CD14-positive monocyte (primary cell): ENCODE results near the gene LETMD1. TPM values are rescaled to one million over a fixed set of nuclear protein-coding genes. Genes with fewer than 3 reads are reported as not detected.

Source experiments
- DNase-seq, 3 donors: peaks; one replicate each; pipeline ENCODE4 v3.0.0-alpha.2; 2011 to 2022
- H2AFZ ChIP-seq: 2 replicates; pipeline ENCODE4 v1.6.0; 2012; ENCODE audit warnings: mild to moderate bottlenecking, low read depth, low read length, inconsistent platforms; ENCODE audit not compliant: insufficient read depth, poor library complexity, severe bottlenecking
- H3K27ac ChIP-seq, 2 donors: 1 replicate in 1 of 2; 2 replicates in 1 of 2; pipeline ENCODE4 v1.5.1; 2012 to 2013; ENCODE audit warnings: low read length in 2 of 2, control low read depth in 1 of 2, inconsistent platforms in 1 of 2, low read depth in 1 of 2, mild to moderate bottlenecking in 1 of 2
- H3K27me3 ChIP-seq, 2 donors: one replicate each; pipeline versions ENCODE4 v1.6.0 to v1.6.1; 2011 to 2013; ENCODE audit warnings: low read length in 2 of 2; ENCODE audit not compliant: control insufficient read depth in 2 of 2, insufficient read depth in 2 of 2
- H3K36me3 ChIP-seq, 2 donors: replicated peaks in 1 of 2; 1 replicate in 1 of 2; 2 replicates in 1 of 2; pipeline versions ENCODE4 v1.5.1 to v1.6.1; 2012 to 2013; ENCODE audit warnings: low read length in 2 of 2, control low read depth in 1 of 2, inconsistent platforms in 1 of 2, mild to moderate bottlenecking in 1 of 2; ENCODE audit not compliant: insufficient read depth in 2 of 2, control insufficient read depth in 1 of 2
- H3K4me1 ChIP-seq, 2 donors: 1 replicate in 1 of 2; 2 replicates in 1 of 2; pipeline versions ENCODE4 v1.5.1 to v1.6.1; 2012 to 2013; ENCODE audit warnings: low read length in 2 of 2, control low read depth in 1 of 2, inconsistent platforms in 1 of 2, mild to moderate bottlenecking in 1 of 2, moderate library complexity in 1 of 2; ENCODE audit not compliant: insufficient read depth in 2 of 2, control insufficient read depth in 1 of 2
- H3K4me2 ChIP-seq: replicated peaks from 2 replicates; pipeline ENCODE3; 2012; ENCODE audit warnings: low read length, moderate library complexity, mild to moderate bottlenecking; ENCODE audit not compliant: poor library complexity, severe bottlenecking; ENCODE audit errors: extremely low read depth
- H3K4me3 ChIP-seq, 3 experiments: fragments of 200-600 bp in 1 of 3; sonication (generic) in 1 of 3; replicated peaks in 1 of 3; 1 replicate in 2 of 3; 2 replicates in 1 of 3; pipeline ENCODE4 v1.5.1; 2011 to 2013; ENCODE audit warnings: low read length in 3 of 3, mild to moderate bottlenecking in 3 of 3, control low read depth in 2 of 3, low read depth in 2 of 3, inconsistent platforms in 1 of 3, moderate library complexity in 1 of 3
- H3K79me2 ChIP-seq: 2 replicates; pipeline ENCODE4 v1.6.0; 2012; ENCODE audit warnings: mild to moderate bottlenecking, control low read depth, inconsistent platforms, low read length, moderate library complexity; ENCODE audit not compliant: insufficient read depth
- H3K9ac ChIP-seq: 2 replicates; pipeline ENCODE4 v1.6.0; 2017; ENCODE audit warnings: low read length, mild to moderate bottlenecking; ENCODE audit not compliant: insufficient read depth, poor library complexity, severe bottlenecking
- H3K9me3 ChIP-seq, 2 donors: replicated peaks in 1 of 2; 1 replicate in 1 of 2; 2 replicates in 1 of 2; pipeline versions ENCODE4 v1.5.1 to v1.6.1; 2012 to 2013; ENCODE audit warnings: low read length in 2 of 2, control low read depth in 1 of 2; ENCODE audit not compliant: control insufficient read depth in 1 of 2, insufficient read depth in 1 of 2
- H4K20me1 ChIP-seq: 2 replicates; pipeline ENCODE4 v1.6.0; 2012; ENCODE audit warnings: mild to moderate bottlenecking, low read length, control low read depth, moderate library complexity; ENCODE audit not compliant: insufficient read depth
- H3K27ac Mint-ChIP-seq, 7 donors: one replicate each; pipeline ENCODE4 v1.8.0; 2020; ENCODE audit warnings: mild to moderate bottlenecking in 7 of 7, mixed read lengths in 7 of 7, moderate library complexity in 6 of 7, inconsistent platforms in 2 of 7
- H3K27me3 Mint-ChIP-seq, 3 donors: one replicate each; pipeline ENCODE4 v1.8.0; 2021 to 2022; ENCODE audit warnings: low read depth in 3 of 3, mild to moderate bottlenecking in 3 of 3, mixed read lengths in 3 of 3, moderate library complexity in 3 of 3, inconsistent platforms in 1 of 3
- H3K36me3 Mint-ChIP-seq, 2 donors: one replicate each; pipeline ENCODE4 v1.8.0; 2020; ENCODE audit warnings: mixed read lengths in 2 of 2, inconsistent platforms in 1 of 2, mild to moderate bottlenecking in 1 of 2
- H3K4me1 Mint-ChIP-seq: one replicate; pipeline ENCODE4 v1.8.0; 2020; ENCODE audit warnings: mild to moderate bottlenecking, mixed read lengths
- H3K4me3 Mint-ChIP-seq, 2 donors: one replicate each; pipeline ENCODE4 v1.8.0; 2020; ENCODE audit warnings: mild to moderate bottlenecking in 2 of 2, mixed read lengths in 2 of 2, moderate library complexity in 1 of 2
- H3K9me3 Mint-ChIP-seq, 7 donors: one replicate each; pipeline ENCODE4 v1.8.0; 2020 to 2022; ENCODE audit warnings: mixed read lengths in 7 of 7, mild to moderate bottlenecking in 6 of 7, moderate library complexity in 6 of 7, inconsistent platforms in 2 of 7
- CTCF ChIP-seq: fragments of 200-600 bp; IDR thresholded peaks from one replicate; pipeline ENCODE4 v1.8.0; 2022; ENCODE audit warnings: antibody characterized with exemption, mild to moderate bottlenecking
- WGBS: methylation state at CpG from one replicate; pipeline ENCODE4 v1.1.5; 2013; ENCODE audit warnings: missing lambda C conversion rate; ENCODE audit not compliant: insufficient coverage; 5-methylcytosine and 5-hydroxymethylcytosine counted together
- intact Hi-C, 2 donors: fragments of 100-400 bp; cut with micrococcal nuclease; formaldehyde crosslinking; loops; one replicate each; pipeline versions ENCODE4 v1.15.0 to v1.15.1; 2023
- polyA plus RNA-seq, 3 donors: library from polyadenylated mRNA; depleted of rRNA in 1 of 3; unstranded in 2 of 3; stranded (reverse) in 1 of 3; fragments of 300-500 nt in 2 of 3; fragments of >200 nt in 1 of 3; fragmentation: Illumina TruSeq in 2 of 3; gene quantifications; 1 replicate in 2 of 3; 2 replicates in 1 of 3; pipeline ENCODE4 v1.2.3, GENCODE V29; 2012 to 2021

The LETMD1 gene
- polyA plus RNA-seq, 3 donors = 13.2 to 95.6 (median 16.8) TPM

- intact Hi-C loops = loop anchor here in 1 of 2 donors (2.0 kb wide), 1 partner anchor 16 kb away; no protein-coding TSS in a partner anchor
- Histone ChIP-seq H3K36me3 (peaks cover 28 to 41% of the 10 kb centered on the region in 2 donors), H3K79me2 (peaks cover 63% of the 10 kb centered on the region), H4K20me1 (peaks cover 28% of the 10 kb centered on the region), H3K4me2 (peak overlapping the region; percentile 80), H3K4me1 (peaks cover 22 to 31% of the 10 kb centered on the region in 2 donors), H3K27ac (peak overlapping the region; percentile 54 to 90), H3K9ac (peak overlapping the region; percentile 34), H3K4me3 (peak overlapping the region; percentile 20 to 74 (median 59)), H2AFZ (peak overlapping the region; percentile 59), H3K9me3 (no peaks in the 10 kb centered on the region), H3K27me3 (no peaks in the 10 kb centered on the region)
- TF ChIP-seq CTCF = no peak
- WGBS = 6% methylated on average over 8 of the region's 8 CpGs
- Mint-ChIP-seq H3K27ac (peak overlapping the region; percentile 88 to 96 (median 92)), H3K36me3 (peaks cover 33 to 39% of the 10 kb centered on the region in 2 donors), H3K4me3 (peak overlapping the region; percentile 60 to 85), H3K4me1 (peaks cover 32% of the 10 kb centered on the region), H3K9me3 (no peaks in the 10 kb centered on the region), H3K27me3 (no peaks in the 10 kb centered on the region)
- DNase-seq = peak; percentile 87 to 95 (median 93)
These were observed 39.1 kb upstream of the LETMD1 start for GRCh38 chr12:51009056-51009440.

GRCh38 chr12:51011955-51012354 is 36.2 kb upstream of the LETMD1 start:
- H3K4me3 Mint-ChIP-seq = no peak overlapping the region
- intact Hi-C loops = no loop called here
- peak overlapping the region in 1 of 7 donors; percentile 32 for H3K27ac Mint-ChIP-seq

More at GRCh38 chr12:51011955-51012354, 36.2 kb upstream of the LETMD1 start:
- H3K4me1 ChIP-seq = peaks cover 22 to 31% of the 10 kb centered on the region in 2 donors
- DNase-seq = no peak
- no peak overlapping the region for H3K9ac ChIP-seq
- no peak overlapping the region for H3K4me2 ChIP-seq
- TF ChIP-seq CTCF = no peak
- no peaks in the 10 kb centered on the region for H3K27me3 ChIP-seq
- Mint-ChIP-seq H3K4me1 (peaks cover 32% of the 10 kb centered on the region), H3K9me3 (no peaks in the 10 kb centered on the region), H3K27me3 (no peaks in the 10 kb centered on the region), H3K36me3 (peaks cover 7 to 11% of the 10 kb centered on the region in 2 donors)
- H4K20me1 ChIP-seq = peaks cover 45% of the 10 kb centered on the region
- H3K9me3 ChIP-seq = no peaks in the 10 kb centered on the region
- H2AFZ ChIP-seq = no peak overlapping the region
- H3K4me3 ChIP-seq = no peak overlapping the region
- peaks cover 90% of the 10 kb centered on the region for H3K79me2 ChIP-seq
- H3K36me3 ChIP-seq = peaks cover 6 to 12% of the 10 kb centered on the region in 2 donors
- WGBS = 100% methylated on average over 3 of the region's 4 CpGs
- no peak overlapping the region for H3K27ac ChIP-seq
